HepG2 (cell line): ENCODE results near the gene LIME1. TPM values are rescaled to one million over a fixed set of nuclear protein-coding genes. Genes with fewer than 3 reads are reported as not detected.

ENCODE experiments used
- ADNP ChIP-seq: sonication (generic); formaldehyde crosslinking; IDR thresholded peaks from 2 replicates; pipeline ENCODE4 v1.4.0; 2020; ENCODE audit warnings: missing genetic modification reagents
- BRF2 ChIP-seq: sonication (generic); formaldehyde crosslinking; IDR thresholded peaks from 2 replicates; pipeline ENCODE4 v1.8.1; 2022; ENCODE audit warnings: mild to moderate bottlenecking, missing genetic modification reagents
- CREBL2 ChIP-seq: sonication (generic); formaldehyde crosslinking; IDR thresholded peaks from 2 replicates; pipeline ENCODE4 v1.8.1; 2023; ENCODE audit warnings: missing genetic modification reagents, mild to moderate bottlenecking, borderline replicate concordance
- DMTF1 ChIP-seq: sonication (generic); formaldehyde crosslinking; IDR thresholded peaks from 2 replicates; pipeline ENCODE4 v1.4.0; 2020; ENCODE audit warnings: mild to moderate bottlenecking, missing genetic modification reagents
- KLF16 ChIP-seq, 2 experiments: sonication (generic) in 1 of 2; formaldehyde crosslinking in 1 of 2; IDR thresholded peaks; 2 replicates each; pipeline versions ENCODE4 v1.6.1 to v1.8.0; 2016 to 2023; ENCODE audit warnings: missing genetic modification reagents in 2 of 2, missing compliant biosample characterization in 1 of 2
- PRPF4 ChIP-seq: fragments of 200-400 bp; formaldehyde crosslinking; IDR thresholded peaks from 2 replicates; pipeline ENCODE4 v1.6.1; 2016; ENCODE audit warnings: low read length, low read depth; ENCODE audit not compliant: poor library complexity, severe bottlenecking
- SRF ChIP-seq: IDR thresholded peaks from 2 replicates; pipeline ENCODE4 v1.6.1; 2011; ENCODE audit warnings: mild to moderate bottlenecking, low read depth, low read length, moderate library complexity
- ZNF143 ChIP-seq: sonication (generic); formaldehyde crosslinking; IDR thresholded peaks from 2 replicates; pipeline ENCODE4 v1.4.0; 2020; ENCODE audit warnings: missing genetic modification reagents
- ZNF543 ChIP-seq: sonication (generic); formaldehyde crosslinking; IDR thresholded peaks from 2 replicates; pipeline ENCODE4 v1.4.0; 2020; ENCODE audit warnings: mild to moderate bottlenecking, missing genetic modification reagents
- ZNF550 ChIP-seq: sonication (generic); formaldehyde crosslinking; IDR thresholded peaks from 2 replicates; pipeline ENCODE4 v1.4.0; 2020; ENCODE audit warnings: mild to moderate bottlenecking, missing genetic modification reagents, borderline replicate concordance
- ZNF784 ChIP-seq: sonication (generic); formaldehyde crosslinking; IDR thresholded peaks from 2 replicates; pipeline ENCODE4 v1.5.1; 2020; ENCODE audit warnings: missing genetic modification reagents, mild to moderate bottlenecking, borderline replicate concordance
- polyA plus RNA-seq, 8 experiments: library from polyadenylated mRNA; depleted of rRNA in 3 of 8; stranded (reverse) in 7 of 8; unstranded in 1 of 8; fragments of >200 nt; fragmentation: Illumina TruSeq in 4 of 8; extraction: Trizol in 4 of 8; gene quantifications; 2 replicates each; pipeline versions ENCODE4 v1.2.1 to v1.2.3, GENCODE V29; 2011 to 2016; ENCODE audit warnings: low read depth in 4 of 8, missing spikeins in 1 of 8, mixed read lengths in 1 of 8; ENCODE audit not compliant: insufficient read depth in 1 of 8
- total RNA-seq, 5 experiments: library from RNA; depleted of rRNA; stranded (reverse); fragments of >200 nt; fragmentation: Illumina TruSeq; extraction: Trizol; gene quantifications; 2 replicates each; pipeline ENCODE4 v1.2.3, GENCODE V29; 2016; ENCODE audit warnings: low read depth in 1 of 5
- TF ChIP-seq, protein P1 (sequence below), 2 experiments: fragments of 450-650 bp in 1 of 2; sonication (generic) in 1 of 2; formaldehyde crosslinking in 1 of 2; IDR thresholded peaks; 2 replicates each; pipeline versions ENCODE4 v1.6.1 to v1.8.0; 2016 to 2022; ENCODE audit warnings: antibody characterized with exemption in 1 of 2, mild to moderate bottlenecking in 1 of 2, missing genetic modification reagents in 1 of 2

The LIME1 gene
- total and polyA plus RNA-seq, 2 of the 13 experiments (the other 11 are each of a cell fraction or from before 2014, with no cell fraction given), result 13.0 to 61.5 TPM

DNA sequence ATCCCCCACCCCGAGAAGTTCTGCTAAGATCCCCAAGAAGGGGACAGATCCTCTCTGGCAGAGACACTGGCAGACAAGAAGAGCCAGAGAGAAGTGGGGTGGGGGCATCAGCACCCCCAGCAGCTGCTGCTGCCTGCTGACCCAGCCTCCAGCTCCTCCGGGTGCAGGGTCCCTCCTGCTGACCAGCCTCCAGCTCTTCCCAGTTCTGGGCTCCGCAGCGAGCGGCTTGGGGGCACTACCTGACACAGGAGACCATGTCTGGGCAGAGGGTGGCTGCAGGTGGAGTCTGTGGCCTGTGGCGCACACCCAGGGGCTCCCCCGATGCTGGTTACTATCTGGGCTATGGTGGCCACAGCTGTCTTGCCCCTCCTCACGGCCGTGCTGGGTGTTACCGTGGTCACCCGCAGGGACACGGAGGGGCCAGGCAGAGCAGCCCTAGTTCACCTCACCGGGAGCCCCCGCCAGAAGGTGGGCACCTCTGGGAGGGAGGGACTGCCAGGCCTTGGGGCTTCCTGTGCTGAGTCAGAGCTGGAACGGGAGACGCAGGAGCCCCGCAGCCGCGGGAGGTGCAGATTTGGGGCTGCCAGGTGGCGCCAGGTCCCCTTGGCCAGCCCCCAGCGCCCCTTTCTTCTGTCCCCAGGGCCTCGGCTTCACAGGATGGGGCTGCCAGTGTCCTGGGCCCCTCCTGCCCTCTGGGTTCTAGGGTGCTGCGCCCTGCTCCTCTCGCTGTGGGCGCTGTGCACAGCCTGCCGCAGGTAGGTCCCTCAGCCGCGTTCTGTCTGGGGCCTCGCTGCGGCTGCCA lies 630 bp downstream of the LIME1 start (continued):
- TF ChIP-seq CREBL2 (CRISPR knock-in tag), result no peak
- no peak for TF ChIP-seq ADNP (CRISPR knock-in tag)
- no peak; a peak in 1 of 4 replicates for TF ChIP-seq KLF16 (CRISPR knock-in tag; IDR thresholded peaks at IDR 0.05)
- no peak for TF ChIP-seq ZNF550 (CRISPR knock-in tag)
- TF ChIP-seq BRF2, result 0 out of 2 replicates have a peak, but pooled peaks have one; percentile 19
- TF ChIP-seq, protein P1, sequence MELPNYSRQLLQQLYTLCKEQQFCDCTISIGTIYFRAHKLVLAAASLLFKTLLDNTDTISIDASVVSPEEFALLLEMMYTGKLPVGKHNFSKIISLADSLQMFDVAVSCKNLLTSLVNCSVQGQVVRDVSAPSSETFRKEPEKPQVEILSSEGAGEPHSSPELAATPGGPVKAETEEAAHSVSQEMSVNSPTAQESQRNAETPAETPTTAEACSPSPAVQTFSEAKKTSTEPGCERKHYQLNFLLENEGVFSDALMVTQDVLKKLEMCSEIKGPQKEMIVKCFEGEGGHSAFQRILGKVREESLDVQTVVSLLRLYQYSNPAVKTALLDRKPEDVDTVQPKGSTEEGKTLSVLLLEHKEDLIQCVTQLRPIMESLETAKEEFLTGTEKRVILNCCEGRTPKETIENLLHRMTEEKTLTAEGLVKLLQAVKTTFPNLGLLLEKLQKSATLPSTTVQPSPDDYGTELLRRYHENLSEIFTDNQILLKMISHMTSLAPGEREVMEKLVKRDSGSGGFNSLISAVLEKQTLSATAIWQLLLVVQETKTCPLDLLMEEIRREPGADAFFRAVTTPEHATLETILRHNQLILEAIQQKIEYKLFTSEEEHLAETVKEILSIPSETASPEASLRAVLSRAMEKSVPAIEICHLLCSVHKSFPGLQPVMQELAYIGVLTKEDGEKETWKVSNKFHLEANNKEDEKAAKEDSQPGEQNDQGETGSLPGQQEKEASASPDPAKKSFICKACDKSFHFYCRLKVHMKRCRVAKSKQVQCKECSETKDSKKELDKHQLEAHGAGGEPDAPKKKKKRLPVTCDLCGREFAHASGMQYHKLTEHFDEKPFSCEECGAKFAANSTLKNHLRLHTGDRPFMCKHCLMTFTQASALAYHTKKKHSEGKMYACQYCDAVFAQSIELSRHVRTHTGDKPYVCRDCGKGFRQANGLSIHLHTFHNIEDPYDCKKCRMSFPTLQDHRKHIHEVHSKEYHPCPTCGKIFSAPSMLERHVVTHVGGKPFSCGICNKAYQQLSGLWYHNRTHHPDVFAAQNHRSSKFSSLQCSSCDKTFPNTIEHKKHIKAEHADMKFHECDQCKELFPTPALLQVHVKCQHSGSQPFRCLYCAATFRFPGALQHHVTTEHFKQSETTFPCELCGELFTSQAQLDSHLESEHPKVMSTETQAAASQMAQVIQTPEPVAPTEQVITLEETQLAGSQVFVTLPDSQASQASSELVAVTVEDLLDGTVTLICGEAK (IDR thresholded peaks at IDR 0.05), result no peak
- TF ChIP-seq, protein P1 (CRISPR knock-in tag; IDR thresholded peaks at IDR 0.05), result peak; percentile 56; the same call in 1 of the 2 replicates
- no peak; the same call in 1 of the 2 replicates for TF ChIP-seq DMTF1
- no peak; the same call in 1 of the 2 replicates for TF ChIP-seq ZNF543
- 0 out of 2 replicates have a peak, but pooled peaks have one; percentile 19 for TF ChIP-seq ZNF784 (CRISPR knock-in tag)
- TF ChIP-seq ZNF143 (CRISPR knock-in tag), result no peak
- no peak for TF ChIP-seq SRF
- TF ChIP-seq PRPF4, result no peak
